Measurements from ENCODE around the gene LRRD1. TPM values are rescaled to one million over a fixed set of nuclear protein-coding genes. Genes with fewer than 3 reads are reported as not detected.
"Not testable (repeated sequence)": the region's sequence is repeated elsewhere in the genome, so short reads cannot be mapped to it uniquely, and the experiment has no call there.

The LRRD1 gene
- total RNA-seq, 4 donors from 2014 or later = 0.13 to 0.29 (median 0.20) TPM; not detected in 1

DNA sequence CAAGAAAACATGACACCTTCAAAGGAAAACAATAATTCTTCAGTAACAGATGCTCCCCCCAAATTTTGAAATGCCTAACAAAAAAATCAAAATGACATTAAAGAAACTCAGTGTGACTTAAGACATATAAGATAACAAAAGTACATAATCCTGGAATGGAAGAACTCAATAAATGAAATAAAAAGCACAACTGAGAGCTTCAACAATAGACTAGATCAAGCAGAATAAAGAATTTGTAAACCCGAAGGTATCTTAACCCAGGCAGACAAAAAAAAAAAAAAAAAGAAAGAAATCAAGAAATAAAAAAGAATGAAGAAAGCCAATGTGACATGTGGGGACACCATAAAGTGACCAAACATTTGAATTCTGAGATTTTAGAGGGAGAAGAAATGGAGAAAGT lies 27.7 kb upstream of the LRRD1 start:
- no peak for DNase-seq
- no peaks in the 10 kb centered on the region for H3K4me1 ChIP-seq
- peaks cover 17 to 18% of the 10 kb centered on the region in 2 donors for H3K36me3 ChIP-seq
- no peaks in the 10 kb centered on the region for H3K27me3 ChIP-seq
- H3K9me3 ChIP-seq = no peaks in the 10 kb centered on the region
- TF ChIP-seq, protein P1, sequence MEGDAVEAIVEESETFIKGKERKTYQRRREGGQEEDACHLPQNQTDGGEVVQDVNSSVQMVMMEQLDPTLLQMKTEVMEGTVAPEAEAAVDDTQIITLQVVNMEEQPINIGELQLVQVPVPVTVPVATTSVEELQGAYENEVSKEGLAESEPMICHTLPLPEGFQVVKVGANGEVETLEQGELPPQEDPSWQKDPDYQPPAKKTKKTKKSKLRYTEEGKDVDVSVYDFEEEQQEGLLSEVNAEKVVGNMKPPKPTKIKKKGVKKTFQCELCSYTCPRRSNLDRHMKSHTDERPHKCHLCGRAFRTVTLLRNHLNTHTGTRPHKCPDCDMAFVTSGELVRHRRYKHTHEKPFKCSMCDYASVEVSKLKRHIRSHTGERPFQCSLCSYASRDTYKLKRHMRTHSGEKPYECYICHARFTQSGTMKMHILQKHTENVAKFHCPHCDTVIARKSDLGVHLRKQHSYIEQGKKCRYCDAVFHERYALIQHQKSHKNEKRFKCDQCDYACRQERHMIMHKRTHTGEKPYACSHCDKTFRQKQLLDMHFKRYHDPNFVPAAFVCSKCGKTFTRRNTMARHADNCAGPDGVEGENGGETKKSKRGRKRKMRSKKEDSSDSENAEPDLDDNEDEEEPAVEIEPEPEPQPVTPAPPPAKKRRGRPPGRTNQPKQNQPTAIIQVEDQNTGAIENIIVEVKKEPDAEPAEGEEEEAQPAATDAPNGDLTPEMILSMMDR (IDR thresholded peaks at IDR 0.05) = no peak
- TF ChIP-seq POLR2A (IDR thresholded peaks at IDR 0.05) = no peak
- intact Hi-C loops (cut with DNase I) = no loop called here
- no peak overlapping the region for H3K4me3 ChIP-seq (replicated peaks in 1 of 3)
- H3K27ac ChIP-seq = no peak overlapping the region
- 88 to 96% methylated on average over 1 of the region's 1 CpG for WGBS, 2 donors

DNA sequence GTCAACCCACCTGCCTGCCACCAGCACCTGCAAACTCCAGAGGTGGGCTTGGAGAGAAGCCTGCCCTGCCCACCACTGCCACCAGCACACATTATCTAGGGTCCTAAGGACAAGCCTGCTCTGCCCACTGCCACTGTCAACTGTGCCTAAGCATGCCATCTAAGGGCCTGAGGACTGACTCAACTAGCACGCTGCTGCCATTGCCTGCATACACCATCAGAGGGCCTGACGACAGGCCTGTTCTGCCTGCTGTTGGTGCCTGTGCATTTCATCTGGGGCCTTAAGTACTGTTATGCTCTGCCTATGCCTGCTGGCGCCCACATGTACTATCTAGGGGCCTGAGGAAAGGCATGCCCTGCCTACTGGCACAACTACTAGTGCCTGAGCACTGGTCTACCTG lies 27.0 kb upstream of the LRRD1 start:
- H3K4me1 ChIP-seq = no peaks in the 10 kb centered on the region
- peaks cover 11 to 18% of the 10 kb centered on the region in 2 donors for H3K36me3 ChIP-seq
- no peak for DNase-seq
- no peak overlapping the region for H3K27ac ChIP-seq
- H3K9me3 ChIP-seq = no peaks in the 10 kb centered on the region
- 100% methylated on average over 1 of the region's 3 CpGs for WGBS, 2 donors
- no peaks in the 10 kb centered on the region for H3K27me3 ChIP-seq
- TF ChIP-seq POLR2A (IDR thresholded peaks at IDR 0.05) = no peak
- TF ChIP-seq, protein P1 (IDR thresholded peaks at IDR 0.05) = no peak
- intact Hi-C loops (cut with DNase I) = no loop called here
- no peak overlapping the region for H3K4me3 ChIP-seq (replicated peaks in 1 of 3)

GRCh38 chr7:92200791-92201190 lies 21.8 kb upstream of the LRRD1 start:
- no peak for DNase-seq
- Histone ChIP-seq H3K27me3 (no peaks in the 10 kb centered on the region), H3K36me3 (peaks cover 19 to 28% of the 10 kb centered on the region in 2 donors), H3K4me3 (replicated peaks in 1 of 3) (no peak overlapping the region), H3K27ac (no peak overlapping the region), H3K4me1 (no peaks in the 10 kb centered on the region), H3K9me3 (no peaks in the 10 kb centered on the region)
- 96 to 100% methylated on average over 1 of the region's 1 CpG for WGBS, 2 donors
- intact Hi-C loops (cut with DNase I) = no loop called here
- no peak for TF ChIP-seq POLR2A (IDR thresholded peaks at IDR 0.05)
- TF ChIP-seq, protein P1 (IDR thresholded peaks at IDR 0.05) = peak in 1 of 6 experiments; percentile 9

GRCh38 chr7:92192326-92192725 lies 13.4 kb upstream of the LRRD1 start:
- Histone ChIP-seq H3K27ac (no peak overlapping the region), H3K9me3 (no peaks in the 10 kb centered on the region), H3K4me3 (replicated peaks in 1 of 3) (no peak overlapping the region), H3K27me3 (no peaks in the 10 kb centered on the region), H3K36me3 (no peaks in the 10 kb centered on the region), H3K4me1 (no peaks in the 10 kb centered on the region)
- TF ChIP-seq POLR2A (IDR thresholded peaks at IDR 0.05) = no peak
- TF ChIP-seq, protein P1 (IDR thresholded peaks at IDR 0.05) = no peak
- no peak for DNase-seq
- WGBS, 2 donors = 96% methylated on average over 3 of the region's 3 CpGs
- intact Hi-C loops (cut with DNase I) = no loop called here

DNA sequence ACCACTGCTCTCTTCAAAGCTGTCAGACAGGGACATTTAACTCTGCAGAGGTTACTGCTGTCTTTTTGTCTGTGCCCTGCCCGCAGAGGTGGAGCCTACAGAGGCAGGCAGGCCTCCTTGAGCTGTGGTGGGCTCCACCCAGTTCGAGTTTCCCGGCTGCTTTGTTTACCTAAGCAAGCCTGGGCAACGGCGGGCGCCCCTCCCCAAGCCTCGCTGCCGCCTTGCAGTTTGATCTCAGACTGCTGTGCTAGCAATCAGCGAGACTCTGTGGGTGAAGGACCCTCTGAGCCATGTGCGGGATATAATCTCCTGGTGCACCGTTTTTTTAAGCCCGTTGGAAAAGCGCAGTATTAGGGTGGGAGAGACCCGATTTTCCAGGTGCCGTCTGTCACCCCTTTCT lies 10.3 kb upstream of the LRRD1 start:
- H3K27ac ChIP-seq; H3K36me3 ChIP-seq; DNase-seq; H3K9me3 ChIP-seq; H3K27me3 ChIP-seq; H3K4me3 ChIP-seq (replicated peaks in 1 of 3); intact Hi-C loops (cut with DNase I); H3K4me1 ChIP-seq: not testable (repeated sequence)
- WGBS, 2 donors = 96 to 98% methylated on average over 14 to 15 of the region's 15 CpGs

DNA sequence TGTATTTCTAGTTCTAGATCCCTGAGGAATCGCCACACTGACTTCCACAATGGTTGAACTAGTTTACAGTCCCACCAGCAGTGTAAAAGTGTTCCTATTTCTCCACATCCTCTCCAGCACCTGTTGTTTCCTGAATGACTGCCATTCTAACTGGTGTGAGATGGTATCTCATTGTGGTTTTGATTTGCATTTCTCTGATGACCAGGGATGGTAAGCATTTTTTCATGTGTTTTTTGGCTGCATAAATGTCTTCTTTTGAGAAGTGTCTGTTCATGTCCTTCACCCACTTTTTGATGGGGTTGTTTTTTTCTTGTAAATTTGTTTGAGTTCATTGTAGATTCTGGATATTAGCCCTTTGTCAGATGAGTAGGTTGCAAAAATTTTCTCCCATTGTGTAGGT lies 5.4 kb upstream of the LRRD1 start:
- H3K4me1 ChIP-seq; DNase-seq; H3K27me3 ChIP-seq; intact Hi-C loops (cut with DNase I); H3K4me3 ChIP-seq (replicated peaks in 1 of 3); H3K27ac ChIP-seq; H3K36me3 ChIP-seq; H3K9me3 ChIP-seq: not testable (repeated sequence)
- 70 to 80% methylated on average over 1 of the region's 1 CpG for WGBS, 2 donors
